Heart left ventricle (tissue), 13 donors: Measurements from ENCODE around the gene P3H3.

Experiments
- CTCF ChIP-seq, 12 donors: fragments of 200-600 bp; sonication (generic) in 4 of 12; IDR thresholded peaks; one replicate each; pipeline versions ENCODE4 v1.5.0 to v1.8.0; 2018 to 2022; ENCODE audit warnings: antibody characterized with exemption in 12 of 12, mild to moderate bottlenecking in 5 of 12
- POLR2A ChIP-seq, 2 donors: fragments of 450-650 bp; IDR thresholded peaks; one replicate each; pipeline ENCODE4 v1.6.1; 2017; ENCODE audit warnings: antibody characterized with exemption in 2 of 2, mild to moderate bottlenecking in 2 of 2, moderate library complexity in 2 of 2
- donor health status: ischemic (EF 13 %, LVEDD 7.1; RV severe dilation, severe dysfunction).
- donor health status: DM: no; HTN: yes; CAD: no.
- donor health status: DM: no; HTN: no; CAD: no.
- donor health status: ischemic (EF 25% LVEDD 6.9; RV normal size, moderate dysfunction).
- donor health status: ischemic (EF 25% LVEDD 5.7; RV mildly dilated, moderate dysfunction).
- donor health status: ischemic (EF 35%, LVEDD 5.7; RV mildly dilated, moderate dysfunction).
- donor health status: nonischemic (EF 11% LVEDD 7.7; RV severe dilation, severe dysfunction).
- donor health status: DM: yes; HTN: yes; CAD: no.
- donor health status: PGD.
- donor health status: ischemic (EF 29% LVEDD 5.4; RV normal size, mild dysfunction).
- donor health status: nonischemic (EF 23%, LVEDD 6.1; RV moderate dilation, normal function).

GRCh38 chr12:6854036-6854435, 25.8 kb downstream of the P3H3 start:
- TF ChIP-seq CTCF (IDR thresholded peaks at IDR 0.05) (no peak), POLR2A (IDR thresholded peaks at IDR 0.05) (no peak)
